CD1c-positive myeloid dendritic cell (primary cell): Measurements from ENCODE around the gene GNAQ.

Experiments
- DNase-seq: peaks from one replicate; pipeline ENCODE4 v3.0.0-alpha.2; 2016; ENCODE audit errors: extremely low spot score

Gene GNAQ

GRCh38 chr9:78003730-78004129, 27.9 kb downstream of the GNAQ start:
- no peak for DNase-seq

GRCh38 chr9:78001946-78002731, 29.5 kb downstream of the GNAQ start:
- no peak for DNase-seq

GRCh38 chr9:78000221-78000620, 31.4 kb downstream of the GNAQ start:
- no peak for DNase-seq

GRCh38 chr9:77999231-77999631, 32.4 kb downstream of the GNAQ start:
- DNase-seq, result no peak

GRCh38 chr9:77997611-77998284, 33.9 kb downstream of the GNAQ start:
- DNase-seq, result no peak

- DNase-seq, result no peak
Measured at GRCh38 chr9:77996696-77997095, 34.9 kb downstream of the GNAQ start.

GRCh38 chr9:77991191-77991590, 40.4 kb downstream of the GNAQ start:
- no peak for DNase-seq

- no peak for DNase-seq
Measured at GRCh38 chr9:77989909-77990308, 41.7 kb downstream of the GNAQ start.

GRCh38 chr9:77989458-77989857, 42.2 kb downstream of the GNAQ start:
- no peak for DNase-seq

GRCh38 chr9:77988630-77989029, 43.0 kb downstream of the GNAQ start:
- DNase-seq, result no peak

- no peak for DNase-seq
Measured at GRCh38 chr9:77987880-77988525, 43.6 kb downstream of the GNAQ start.

- DNase-seq, result peak; percentile 32
Measured at GRCh38 chr9:77987081-77987656, 44.4 kb downstream of the GNAQ start.

GRCh38 chr9:77985996-77986395, 45.6 kb downstream of the GNAQ start:
- no peak for DNase-seq

GRCh38 chr9:77983320-77983662, 48.3 kb downstream of the GNAQ start:
- DNase-seq, result peak; percentile 32

GRCh38 chr9:77982581-77983319, 48.9 kb downstream of the GNAQ start:
- DNase-seq, result no peak

- DNase-seq, result no peak
Measured at GRCh38 chr9:77981907-77982306, 49.7 kb downstream of the GNAQ start.

- DNase-seq, result peak; percentile 55
Measured at GRCh38 chr9:77981332-77981731, 50.3 kb downstream of the GNAQ start.

GRCh38 chr9:77980622-77981021, 51.0 kb downstream of the GNAQ start:
- DNase-seq, result peak; percentile 21

- DNase-seq, result peak; percentile 29
Measured at GRCh38 chr9:77978086-77978781, 53.4 kb downstream of the GNAQ start.

GRCh38 chr9:77977210-77977611, 54.4 kb downstream of the GNAQ start:
- DNase-seq, result peak; percentile 84

GRCh38 chr9:77975806-77976205, 55.8 kb downstream of the GNAQ start:
- DNase-seq, result no peak
